Right kidney (tissue), 1 donor: Measurements from ENCODE around the gene SMTNL2.
"Not testable (repeated sequence)": the region's sequence is repeated elsewhere in the genome, so short reads cannot be mapped to it uniquely, and the experiment has no call there.

Source experiments
- DNase-seq: peaks from one replicate; pipeline ENCODE4 v3.0.0-alpha.2; 2016

SMTNL2 gene

GRCh38 chr17:4584917-4585637 lies 748 bp downstream of the SMTNL2 start:
- peak; percentile 80 for DNase-seq

GRCh38 chr17:4585638-4585994 lies 1.3 kb downstream of the SMTNL2 start:
- no peak for DNase-seq

- no peak for DNase-seq
Observed at GRCh38 chr17:4586043-4586442, 1.7 kb downstream of the SMTNL2 start.

GRCh38 chr17:4587195-4587594 lies 2.9 kb downstream of the SMTNL2 start:
- DNase-seq, result no peak

DNA sequence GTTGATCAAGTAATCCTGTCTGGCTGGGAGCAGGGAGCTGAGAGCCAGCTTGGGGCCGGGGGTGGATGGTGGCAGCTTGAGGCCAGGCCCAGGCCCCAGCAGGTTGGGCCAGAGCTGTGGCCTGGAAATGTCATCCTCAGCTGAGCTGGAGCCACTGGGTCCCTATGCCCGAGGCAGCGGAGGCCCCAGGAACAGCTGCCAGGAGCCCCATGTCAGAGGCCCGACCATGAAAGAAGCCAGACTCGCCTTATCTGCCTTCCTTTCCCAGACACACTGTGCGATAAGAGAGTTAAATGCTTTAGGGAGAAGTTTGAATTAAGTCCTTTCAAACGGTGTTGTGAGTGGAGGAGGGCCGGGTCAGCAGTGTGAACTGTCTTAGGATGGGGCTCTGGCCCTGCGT lies 3.5 kb downstream of the SMTNL2 start:
- DNase-seq, result no peak

DNA sequence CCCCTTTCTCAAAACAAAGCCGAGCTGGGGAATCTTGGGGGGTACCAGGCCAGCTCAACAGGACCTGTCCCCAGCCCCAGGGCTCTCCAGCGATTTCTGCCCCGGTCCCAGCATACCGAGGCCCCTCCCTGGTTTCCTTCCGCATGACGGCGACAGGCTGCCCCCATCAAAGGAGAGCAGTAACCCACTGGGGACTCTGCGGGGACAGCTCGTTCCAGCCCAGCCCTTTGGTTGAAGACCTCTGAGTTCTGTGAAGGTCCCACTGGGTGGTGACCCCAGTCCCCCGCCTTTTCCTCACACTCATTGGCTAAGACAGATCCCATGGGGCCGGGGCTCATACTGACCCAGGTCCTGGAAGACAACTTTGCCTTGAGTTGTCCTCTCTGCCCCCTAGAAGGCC lies 4.1 kb downstream of the SMTNL2 start:
- DNase-seq, result no peak

- DNase-seq, result no peak
Observed at GRCh38 chr17:4588898-4589625, 4.7 kb downstream of the SMTNL2 start.

GRCh38 chr17:4590042-4590441 lies 5.7 kb downstream of the SMTNL2 start:
- DNase-seq, result not testable (repeated sequence)

- DNase-seq, result no peak
Observed at GRCh38 chr17:4590981-4591453, 6.7 kb downstream of the SMTNL2 start.

- no peak for DNase-seq
Observed at GRCh38 chr17:4591529-4591928, 7.2 kb downstream of the SMTNL2 start.

GRCh38 chr17:4592240-4593005 lies 8.1 kb downstream of the SMTNL2 start:
- no peak for DNase-seq

- DNase-seq, result no peak
Observed at GRCh38 chr17:4593021-4593421, 8.7 kb downstream of the SMTNL2 start.

- no peak for DNase-seq
Observed at GRCh38 chr17:4594406-4594805, 10.1 kb downstream of the SMTNL2 start.

DNA sequence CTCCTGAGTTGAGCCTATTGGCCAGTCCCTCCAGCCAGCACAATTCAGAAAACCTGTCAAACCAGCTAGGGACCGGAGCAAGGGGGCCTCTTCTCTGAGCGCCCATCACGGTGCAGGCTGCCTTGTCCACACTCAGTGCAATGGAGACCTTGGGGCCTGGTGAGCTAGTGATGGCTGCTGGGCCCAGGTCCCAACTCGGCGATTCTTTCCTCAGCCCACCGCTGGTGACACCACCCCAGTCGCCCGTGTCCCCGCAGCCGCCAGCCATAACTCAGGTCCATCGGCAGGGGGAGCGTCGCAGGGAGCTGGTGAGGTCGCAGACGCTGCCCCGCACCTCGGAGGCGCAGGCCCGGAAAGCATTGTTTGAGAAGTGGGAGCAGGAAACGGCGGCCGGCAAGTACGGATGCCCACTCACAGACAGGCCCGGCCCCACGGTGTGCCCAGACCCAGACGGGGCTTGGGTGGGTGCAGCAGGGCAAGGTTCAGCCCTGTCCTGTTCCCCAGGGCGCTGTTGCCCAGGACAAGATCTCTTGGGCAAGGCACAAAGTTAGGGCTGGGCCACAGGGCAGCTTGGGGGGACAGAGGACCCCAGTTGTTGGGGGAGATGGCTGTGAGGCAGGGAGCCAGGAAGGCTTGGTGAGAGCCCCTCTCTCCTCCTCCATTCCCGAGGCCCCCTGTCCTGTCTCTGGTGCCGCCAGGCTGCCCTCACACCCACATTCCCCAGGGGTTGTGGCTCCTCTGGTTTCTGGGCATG lies 10.8 kb downstream of the SMTNL2 start:
- DNase-seq, result no peak

DNA sequence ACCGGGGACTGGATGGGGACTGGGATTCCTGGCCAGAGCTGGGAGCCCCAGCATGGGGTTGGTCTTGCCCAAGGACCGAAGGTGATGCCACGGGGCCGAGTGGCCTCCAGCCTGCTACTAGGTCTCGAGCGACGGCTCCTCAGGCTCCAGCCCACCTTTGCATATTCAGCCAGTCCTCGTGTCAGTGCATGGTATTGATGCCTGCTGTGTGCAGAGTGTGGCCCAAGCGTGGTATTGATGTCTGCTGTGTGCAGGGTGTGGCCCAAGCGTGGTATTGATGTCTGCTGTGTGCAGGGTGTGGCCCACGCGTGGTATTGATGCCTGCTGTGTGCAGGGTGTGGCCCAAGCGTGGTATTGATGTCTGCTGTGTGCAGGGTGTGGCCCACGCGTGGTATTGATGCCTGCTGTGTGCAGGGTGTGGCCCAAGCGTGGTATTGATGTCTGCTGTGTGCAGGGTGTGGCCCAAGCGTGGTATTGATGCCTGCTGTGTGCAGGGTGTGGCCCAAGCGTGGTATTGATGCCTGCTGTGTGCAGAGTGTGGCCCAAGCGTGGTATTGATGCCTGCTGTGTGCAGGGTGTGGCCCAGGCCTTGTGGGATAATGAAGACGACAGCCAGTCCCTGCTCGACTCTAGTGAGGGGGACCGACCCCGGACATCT lies 11.5 kb downstream of the SMTNL2 start:
- DNase-seq, result not testable (repeated sequence)

- DNase-seq, result no peak
Observed at GRCh38 chr17:4596636-4597380, 12.5 kb downstream of the SMTNL2 start.

DNA sequence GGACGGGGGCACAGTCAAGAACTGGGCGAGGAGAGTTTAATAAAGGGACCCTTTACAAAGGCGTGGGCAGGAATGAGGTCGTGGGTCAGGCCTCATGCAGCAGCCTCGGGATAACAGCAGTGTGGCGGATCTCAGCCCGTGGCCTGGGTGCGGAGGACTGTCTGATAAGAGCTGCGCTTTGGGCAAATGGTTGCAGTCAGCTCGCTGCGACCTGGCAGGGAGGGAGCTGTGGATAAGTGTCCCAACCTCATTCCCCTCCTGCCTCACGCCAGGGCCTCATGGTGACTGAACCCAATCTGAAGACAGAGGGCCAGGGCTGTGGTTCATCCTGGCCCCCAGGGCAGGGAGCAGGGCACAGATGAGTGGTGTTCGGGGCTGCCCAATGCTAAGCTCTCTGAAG lies 13.6 kb downstream of the SMTNL2 start:
- no peak for DNase-seq

DNA sequence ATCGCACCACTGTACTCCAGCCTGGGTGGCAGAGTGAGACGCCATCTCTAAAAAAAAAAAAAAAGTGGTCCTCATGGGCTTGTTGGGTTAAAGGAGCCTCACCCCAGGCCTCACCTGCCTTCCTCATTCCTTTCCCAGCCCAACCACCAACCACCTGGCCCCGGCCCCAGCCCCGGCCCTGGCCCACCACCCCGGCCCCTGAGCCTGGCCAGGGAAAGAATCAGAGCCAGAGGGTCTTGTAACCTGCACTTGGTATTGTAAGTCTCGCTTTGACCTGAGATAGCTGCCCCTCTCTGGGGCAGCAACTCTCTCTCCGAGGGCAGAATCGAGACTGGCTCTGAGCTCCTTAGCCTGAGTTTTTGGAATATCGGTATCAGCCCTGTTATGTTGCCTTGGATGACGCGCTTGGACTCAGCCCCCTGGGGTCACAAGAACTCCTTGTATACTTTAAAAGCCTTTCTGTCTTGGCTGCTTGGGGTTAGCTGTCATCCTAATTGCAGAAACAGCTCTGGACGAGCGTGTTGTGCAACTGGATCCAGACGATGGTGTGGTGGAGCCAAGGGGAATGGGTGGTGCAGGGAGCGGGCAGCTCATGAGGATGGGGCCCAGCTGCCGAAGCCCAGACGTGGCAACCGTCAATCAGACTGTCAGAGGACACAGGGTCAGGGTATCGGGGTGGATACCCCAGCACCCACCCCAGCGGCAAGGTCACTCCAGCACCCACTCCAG lies 14.6 kb downstream of the SMTNL2 start:
- no peak for DNase-seq

DNA sequence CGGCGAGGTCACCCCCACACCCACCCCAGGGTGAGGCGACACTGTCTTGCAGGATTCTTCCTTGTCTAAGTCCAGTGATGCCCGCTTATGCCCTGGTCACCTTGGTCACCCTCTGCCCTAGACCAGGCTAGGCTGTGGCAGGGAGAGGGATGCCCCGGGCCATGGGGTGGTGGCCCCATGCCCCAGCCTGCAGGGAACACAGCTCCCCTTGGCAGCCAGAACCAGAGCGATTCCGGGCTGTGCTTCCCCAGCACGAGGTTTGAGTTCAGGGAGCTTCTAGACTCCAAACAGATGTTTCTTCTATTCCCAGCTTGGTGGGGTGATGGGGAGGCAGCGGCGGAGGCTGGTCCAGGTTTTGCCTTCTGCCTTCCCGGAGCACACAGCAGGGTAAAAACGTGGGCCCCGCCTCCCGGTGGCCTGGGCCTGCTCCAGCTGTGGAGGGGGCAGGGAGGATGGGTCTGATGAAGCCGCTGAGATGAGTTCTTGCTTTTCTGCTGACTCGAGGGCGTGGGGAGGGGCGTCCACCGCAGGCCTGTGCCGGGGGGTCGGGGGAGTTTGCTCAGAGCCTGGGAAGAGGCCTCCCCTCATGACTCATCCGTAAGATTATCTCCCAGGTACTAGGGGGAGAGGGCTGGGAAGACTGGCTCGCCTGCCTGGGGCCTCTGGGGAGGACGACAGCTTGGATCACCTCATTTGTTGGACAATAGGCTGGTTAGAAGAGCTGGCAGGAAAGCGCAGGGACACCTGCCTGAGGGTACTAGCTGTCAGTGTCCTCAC lies 15.4 kb downstream of the SMTNL2 start:
- DNase-seq, result no peak

- no peak for DNase-seq
Observed at GRCh38 chr17:4600563-4600962, 16.2 kb downstream of the SMTNL2 start.
